K562 (cell line): ENCODE data around the gene MEIOB. TPM values are rescaled to one million over a fixed set of nuclear protein-coding genes. Genes with fewer than 3 reads are reported as not detected.

Experiments
- ETV6 ChIP-seq, 3 experiments: fragments of 150-350 bp in 1 of 3; sonication (generic) in 1 of 3; formaldehyde crosslinking in 1 of 3; IDR thresholded peaks; 2 replicates each; pipeline versions ENCODE4 v1.6.1 to v1.8.0; 2014 to 2022; ENCODE audit warnings: borderline replicate concordance in 2 of 3, low read depth in 2 of 3, antibody characterized with exemption in 1 of 3, low read length in 1 of 3, mild to moderate bottlenecking in 1 of 3, missing genetic modification reagents in 1 of 3
- GATA2 ChIP-seq: sonication (generic); formaldehyde crosslinking; IDR thresholded peaks from 2 replicates; pipeline ENCODE4 v1.4.0; 2020; ENCODE audit warnings: mild to moderate bottlenecking, missing genetic modification reagents
- GTF2F1 ChIP-seq: IDR thresholded peaks from 2 replicates; pipeline ENCODE4 v1.6.1; 2011; ENCODE audit warnings: low read depth, low read length, improper control_type of control experiment
- OTX1 ChIP-seq: fragments of 450-650 bp; formaldehyde crosslinking; IDR thresholded peaks from 2 replicates; pipeline ENCODE4 v1.4.0; 2022; ENCODE audit warnings: mild to moderate bottlenecking
- POU5F1 ChIP-seq: fragments of 150-350 bp; IDR thresholded peaks from 2 replicates; pipeline ENCODE4 v1.6.1; 2014; ENCODE audit warnings: borderline replicate concordance, low read length, low read depth, mild to moderate bottlenecking; ENCODE audit not compliant: partially characterized antibody
- RAD51 ChIP-seq: fragments of 450-650 bp; IDR thresholded peaks from 2 replicates; pipeline ENCODE4 v1.7.1; 2016; ENCODE audit warnings: low read depth, mild to moderate bottlenecking, borderline replicate concordance
- RBM34 ChIP-seq: fragments of 200-400 bp; formaldehyde crosslinking; IDR thresholded peaks from 2 replicates; pipeline ENCODE4 v1.6.1; 2018; ENCODE audit warnings: low read length, borderline replicate concordance; ENCODE audit not compliant: insufficient read depth
- RNF2 ChIP-seq: sonication (generic); IDR thresholded peaks from 2 replicates; pipeline ENCODE4 v1.6.1; 2016
- SOX6 ChIP-seq: fragments of 450-650 bp; IDR thresholded peaks from 2 replicates; pipeline ENCODE4 v1.6.1; 2014; ENCODE audit warnings: mild to moderate bottlenecking
- SRSF3 ChIP-seq: fragments of 200-400 bp; formaldehyde crosslinking; IDR thresholded peaks from 2 replicates; pipeline ENCODE4 v1.6.1; 2016; ENCODE audit warnings: mild to moderate bottlenecking, low read length, moderate library complexity; ENCODE audit not compliant: insufficient read depth
- TCFL5 ChIP-seq: fragments of 250-450 bp; sonication (Bioruptor Pico); conservative IDR thresholded peaks from 2 replicates; pipeline ENCODE4 v1.6.1; 2021; ENCODE audit warnings: mild to moderate bottlenecking, moderate library complexity, matching md5 sums
- ZKSCAN8 ChIP-seq: fragments of 200-800 bp; sonication (Bioruptor generic); IDR thresholded peaks from 2 replicates; pipeline ENCODE4 v1.6.1; 2016; ENCODE audit warnings: missing genetic modification characterization, missing compliant biosample characterization
- ZNF3 ChIP-seq: fragments of 250-450 bp; sonication (Bioruptor Pico); IDR thresholded peaks from 2 replicates; pipeline ENCODE4 v1.5.0; 2021; ENCODE audit warnings: mild to moderate bottlenecking, moderate library complexity
- ZNF311 ChIP-seq: fragments of 250-450 bp; sonication (Bioruptor Pico); IDR thresholded peaks from 2 replicates; pipeline ENCODE4 v1.4.0; 2020; ENCODE audit warnings: mild to moderate bottlenecking, moderate library complexity
- ZNF407 ChIP-seq: fragments of 450-650 bp; IDR thresholded peaks from 2 replicates; pipeline ENCODE4 v1.6.1; 2016; ENCODE audit warnings: low read depth
- ZNF655 ChIP-seq: fragments of 250-450 bp; sonication (Bioruptor Pico); IDR thresholded peaks from 2 replicates; pipeline ENCODE4 v1.5.0; 2021
- ZNF699 ChIP-seq: fragments of 250-450 bp; sonication (Bioruptor Pico); IDR thresholded peaks from 2 replicates; pipeline ENCODE4 v1.8.0; 2021; ENCODE audit warnings: mild to moderate bottlenecking, moderate library complexity; ENCODE audit not compliant: insufficient replicate concordance
- ZNF717 ChIP-seq: fragments of 250-450 bp; sonication (Bioruptor Pico); IDR thresholded peaks from 2 replicates; pipeline ENCODE4 v1.5.0; 2021
- polyA plus RNA-seq, 8 experiments: library from polyadenylated mRNA; depleted of rRNA in 4 of 8; stranded (reverse) in 5 of 8; unstranded in 3 of 8; fragments of >200 nt; fragmentation: Nextera tagmentation in 2 of 8; fragmentation: Illumina TruSeq in 1 of 8; extraction: Ambion mirVana in 2 of 8; extraction: Trizol in 1 of 8; gene quantifications; 2 replicates each; pipeline versions ENCODE4 v1.2.1 to v1.2.3, GENCODE V29; 2011 to 2014; ENCODE audit warnings: inconsistent platforms in 1 of 8, missing spikeins in 1 of 8
- total RNA-seq, 7 experiments: library from RNA; depleted of rRNA in 6 of 7; stranded (reverse); fragments of >200 nt in 6 of 7; fragmentation: Illumina TruSeq in 2 of 7; extraction: Trizol in 2 of 7; gene quantifications; 2 replicates each; pipeline versions ENCODE4 v1.2.1 to v1.2.3, GENCODE V29; 2011 to 2021; ENCODE audit warnings: low replicate concordance in 1 of 7

The MEIOB gene
- total and polyA plus RNA-seq, 9 of the 15 experiments (the other 6 are each of a cell fraction or from before 2014, with no cell fraction given): 25.4 to 203 (median 97.6) TPM

- TF ChIP-seq ZNF407 (peak; percentile 99), SOX6 (0 out of 2 replicates have a peak, but pooled peaks have one; percentile 49), ZKSCAN8 (CRISPR knock-in tag) (no peak), GATA2 (CRISPR knock-in tag) (no peak), RBM34 (no peak), ZNF3 (no peak), RAD51 (peak; percentile 99), ZNF655 (CRISPR knock-in tag) (no peak), ZNF699 (CRISPR knock-in tag) (no peak), GTF2F1 (no peak), OTX1 (CRISPR knock-in tag) (no peak), SRSF3 (no peak), POU5F1 (peak; percentile 91), RNF2 (peak; percentile 89), ZNF311 (CRISPR knock-in tag) (no peak), ETV6 (IDR thresholded peaks at IDR 0.05; ENCODE audit: borderline replicate concordance in 1 of 2, low read depth in 2 of 2, low read length in 1 of 2) (no peak), ETV6 (CRISPR knock-in tag; IDR thresholded peaks at IDR 0.05; ENCODE audit: borderline replicate concordance) (peak; percentile 60; the same call in 1 of the 2 replicates), ZNF717 (no peak), TCFL5 (CRISPR knock-in tag) (no peak)
Measured at GRCh38 chr16:1826691-1827573, 45.0 kb downstream of the MEIOB start, which contains the start of the genes FAHD1 and HAGH (continued).
